HFF-Myc (cell line): ENCODE measurements around the gene MICAL2.

Source experiments
- DNase-seq: peaks from one replicate; pipeline ENCODE4 v3.0.0-alpha.2; 2011; ENCODE audit warnings: low read depth; ENCODE audit errors: extremely low read depth
- H3K4me3 ChIP-seq: replicated peaks from 2 replicates; pipeline ENCODE4 v1.5.1; 2011; ENCODE audit warnings: low read depth, mild to moderate bottlenecking, control low read depth, low read length
- TF ChIP-seq, protein P1 (sequence below): IDR thresholded peaks from 2 replicates; pipeline ENCODE4 v1.5.1; 2012; ENCODE audit warnings: mild to moderate bottlenecking, low read depth, low read length, control low read depth; ENCODE audit errors: missing control alignments

MICAL2 gene

DNA sequence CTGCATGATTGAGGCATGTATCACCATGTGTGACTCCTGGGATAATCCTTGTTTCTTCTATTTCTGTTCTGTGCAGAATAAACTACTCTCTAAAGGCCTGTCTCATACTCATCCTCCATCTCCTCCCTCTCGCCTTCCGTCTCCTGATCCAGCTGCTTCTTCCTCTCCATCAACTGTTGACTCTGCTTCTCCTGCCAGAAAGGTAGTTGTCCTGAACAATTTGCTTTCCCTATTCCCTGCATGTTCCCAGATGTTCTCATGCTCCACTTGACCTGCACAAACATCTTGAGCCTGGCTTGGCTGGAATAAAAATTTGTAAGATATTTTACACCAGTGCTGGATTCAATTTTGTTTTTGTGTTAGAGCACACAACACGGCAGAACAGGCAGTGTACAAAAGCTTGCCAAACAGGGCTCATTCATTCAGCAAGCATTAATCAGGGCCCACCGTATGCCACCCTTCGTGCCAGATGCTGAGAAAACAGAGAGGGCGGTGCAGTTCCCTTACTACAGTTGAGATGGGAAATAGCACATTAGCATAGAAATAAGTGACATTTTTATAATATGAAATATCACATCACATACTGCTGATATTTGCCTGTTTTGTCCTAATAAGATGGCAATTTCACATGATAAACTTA is 133.6 kb downstream of the MICAL2 start:
- H3K4me3 ChIP-seq: no peak overlapping the region
- no peak for DNase-seq
- TF ChIP-seq, protein P1, sequence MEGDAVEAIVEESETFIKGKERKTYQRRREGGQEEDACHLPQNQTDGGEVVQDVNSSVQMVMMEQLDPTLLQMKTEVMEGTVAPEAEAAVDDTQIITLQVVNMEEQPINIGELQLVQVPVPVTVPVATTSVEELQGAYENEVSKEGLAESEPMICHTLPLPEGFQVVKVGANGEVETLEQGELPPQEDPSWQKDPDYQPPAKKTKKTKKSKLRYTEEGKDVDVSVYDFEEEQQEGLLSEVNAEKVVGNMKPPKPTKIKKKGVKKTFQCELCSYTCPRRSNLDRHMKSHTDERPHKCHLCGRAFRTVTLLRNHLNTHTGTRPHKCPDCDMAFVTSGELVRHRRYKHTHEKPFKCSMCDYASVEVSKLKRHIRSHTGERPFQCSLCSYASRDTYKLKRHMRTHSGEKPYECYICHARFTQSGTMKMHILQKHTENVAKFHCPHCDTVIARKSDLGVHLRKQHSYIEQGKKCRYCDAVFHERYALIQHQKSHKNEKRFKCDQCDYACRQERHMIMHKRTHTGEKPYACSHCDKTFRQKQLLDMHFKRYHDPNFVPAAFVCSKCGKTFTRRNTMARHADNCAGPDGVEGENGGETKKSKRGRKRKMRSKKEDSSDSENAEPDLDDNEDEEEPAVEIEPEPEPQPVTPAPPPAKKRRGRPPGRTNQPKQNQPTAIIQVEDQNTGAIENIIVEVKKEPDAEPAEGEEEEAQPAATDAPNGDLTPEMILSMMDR: no peak

DNA sequence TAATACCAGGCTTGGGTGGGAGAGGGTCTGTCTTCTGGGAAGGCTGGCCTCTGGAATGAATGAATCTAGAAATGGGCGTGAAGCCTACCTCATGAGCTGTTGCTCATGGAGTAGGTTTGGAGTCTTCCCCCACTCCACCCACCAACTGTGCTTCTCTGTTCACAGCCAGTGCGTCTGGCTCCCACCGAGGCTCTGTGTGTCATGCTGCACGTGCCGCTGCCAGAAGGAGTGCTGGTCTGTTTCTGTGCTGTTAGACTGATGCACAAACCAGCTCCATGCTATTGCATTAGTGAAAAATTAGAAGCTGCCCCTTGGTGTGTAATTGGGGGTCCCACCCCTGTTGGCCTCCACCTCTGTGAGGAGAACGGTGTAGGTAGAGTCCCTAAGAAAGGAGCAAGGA is 134.7 kb downstream of the MICAL2 start:
- TF ChIP-seq, protein P1: no peak
- no peak for DNase-seq
- H3K4me3 ChIP-seq: no peak overlapping the region

DNA sequence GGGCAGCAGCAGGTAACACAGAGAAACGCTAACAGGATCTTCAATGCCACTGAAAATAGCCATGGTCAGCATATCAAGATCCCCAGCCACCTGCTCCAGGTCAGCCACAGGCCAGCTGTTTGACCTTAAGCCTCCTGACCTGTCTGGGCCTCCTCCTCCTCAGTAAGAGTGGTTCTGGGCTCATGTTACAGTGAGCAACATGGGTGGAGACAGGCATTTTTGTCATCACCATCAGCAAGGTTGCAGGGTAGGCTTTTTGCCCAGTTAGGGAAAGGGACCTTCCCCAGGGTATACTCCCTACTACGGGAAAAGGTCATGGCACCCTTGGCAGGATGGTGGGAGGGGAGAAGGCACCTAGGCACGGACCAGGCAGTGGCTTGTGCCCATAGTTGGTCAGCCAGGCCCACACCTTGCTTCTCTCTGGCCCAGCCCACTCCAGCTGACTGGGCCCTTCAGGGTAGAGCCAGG is 135.2 kb downstream of the MICAL2 start:
- DNase-seq: no peak
- no peak overlapping the region for H3K4me3 ChIP-seq
- TF ChIP-seq, protein P1: no peak

DNA sequence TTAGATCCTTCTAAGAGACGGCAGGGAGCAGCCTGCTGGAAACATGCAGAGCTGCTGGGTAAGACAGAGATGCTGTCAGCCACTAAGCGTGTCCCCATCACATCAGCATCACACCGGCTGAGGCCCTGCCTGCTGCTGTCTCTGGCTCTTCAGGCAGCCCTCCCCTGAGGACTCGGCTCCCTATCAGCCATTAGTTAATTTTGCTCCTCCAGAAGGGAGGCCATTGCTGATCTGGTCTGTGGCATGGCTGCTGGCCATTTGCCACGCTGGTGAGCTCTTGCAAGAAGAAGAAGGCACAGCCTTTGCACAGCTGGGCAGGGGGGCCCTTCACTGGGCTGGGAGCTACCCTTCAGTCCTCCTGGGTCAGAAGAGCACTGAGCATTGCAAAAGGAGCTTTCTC is 135.8 kb downstream of the MICAL2 start:
- no peak for DNase-seq
- TF ChIP-seq, protein P1: no peak
- no peak overlapping the region for H3K4me3 ChIP-seq

DNA sequence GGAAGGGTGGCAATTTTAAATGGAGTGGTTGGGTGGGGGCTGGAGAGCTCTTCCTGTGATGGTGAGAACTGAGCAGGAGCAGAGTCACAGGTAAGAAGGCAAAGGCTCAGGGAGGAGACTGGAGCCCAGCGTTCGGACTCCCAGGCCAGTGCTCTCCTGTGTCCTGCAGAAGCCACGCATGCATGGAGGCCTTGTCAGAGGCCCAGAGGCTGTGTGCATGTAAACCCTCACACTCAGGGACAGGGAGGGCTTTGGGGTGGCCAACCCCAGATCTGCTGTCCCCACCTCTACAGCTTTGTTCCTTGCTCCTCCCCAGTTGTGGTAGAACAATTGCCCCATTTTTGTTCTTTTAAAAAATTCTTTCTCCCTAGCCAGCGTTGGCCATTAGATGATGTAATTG is 136.6 kb downstream of the MICAL2 start:
- H3K4me3 ChIP-seq: no peak overlapping the region
- DNase-seq: no peak
- TF ChIP-seq, protein P1: no peak

DNA sequence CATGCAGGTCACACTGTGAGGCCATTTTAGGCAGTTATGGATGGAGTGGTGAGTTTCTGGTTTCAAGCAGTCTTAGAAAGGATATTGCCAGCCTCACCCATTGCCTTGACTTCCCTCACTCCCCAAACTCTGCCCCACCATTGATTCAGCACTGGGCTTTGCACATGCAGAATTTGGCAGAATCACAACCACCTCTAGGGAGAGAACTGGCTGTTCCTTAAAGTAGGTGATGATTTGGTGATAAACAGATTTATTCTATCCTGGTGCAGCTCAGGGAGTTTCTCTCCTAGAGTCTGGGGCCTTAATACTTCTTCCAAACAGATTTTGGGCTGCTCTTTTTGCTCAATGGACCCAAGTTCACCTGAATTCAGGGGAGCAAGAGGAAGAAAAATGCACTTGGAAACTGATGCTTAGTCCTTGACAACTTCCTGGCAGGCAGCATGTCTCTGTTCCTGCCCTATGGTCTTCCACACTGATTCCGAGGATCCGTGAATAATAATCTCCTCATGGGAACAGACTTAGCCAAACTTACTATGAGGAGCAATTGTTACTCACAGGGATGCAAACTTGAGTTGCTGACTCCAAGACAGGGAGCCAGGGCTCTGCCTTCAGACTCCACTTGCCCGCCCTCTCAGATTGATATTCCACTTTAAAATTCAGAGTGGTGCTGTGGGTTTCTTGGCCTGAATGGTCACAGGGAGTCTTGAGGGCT is 137.3 kb downstream of the MICAL2 start:
- H3K4me3 ChIP-seq: no peak overlapping the region
- DNase-seq: no peak
- TF ChIP-seq, protein P1: no peak
